Mucosa of descending colon (tissue), 3 donors: ENCODE measurements around the gene SPG7. TPM values are rescaled to one million over a fixed set of nuclear protein-coding genes. Genes with fewer than 3 reads are reported as not detected.

Source experiments
- ATAC-seq: fragments of 200-7000 bp; cut with Tn5 transposase; one replicate; pipeline ENCODE4 v1.9.1; 2020; ENCODE audit warnings: mild to moderate bottlenecking, moderate library complexity
- DNase-seq, 3 donors: peaks; one replicate each; pipeline ENCODE4 v3.0.0-alpha.2; 2020
- H3K36me3 ChIP-seq: fragments of 200-600 bp; one replicate; pipeline ENCODE4 v1.8.0; 2021; ENCODE audit warnings: low read depth, mild to moderate bottlenecking
- H3K4me1 ChIP-seq: fragments of 200-600 bp; one replicate; pipeline ENCODE4 v1.8.0; 2021; ENCODE audit warnings: low read depth, mild to moderate bottlenecking
- H3K4me3 ChIP-seq: fragments of 200-600 bp; one replicate; pipeline ENCODE4 v1.8.0; 2021; ENCODE audit warnings: mild to moderate bottlenecking
- H3K9me3 ChIP-seq: fragments of 200-600 bp; one replicate; pipeline ENCODE4 v1.8.0; 2021; ENCODE audit warnings: mild to moderate bottlenecking
- CTCF ChIP-seq: fragments of 200-600 bp; IDR thresholded peaks from one replicate; pipeline ENCODE4 v1.8.0; 2022; ENCODE audit warnings: antibody characterized with exemption, mild to moderate bottlenecking
- intact Hi-C, 2 donors: fragments of 100-400 bp; cut with DNase I in 1 of 2; cut with micrococcal nuclease in 1 of 2; formaldehyde crosslinking; loops; one replicate each; pipeline versions ENCODE4 v1.11.0 to v1.11.1; 2022; cut with DNase I, micrococcal nuclease
- total RNA-seq, 3 donors: library from RNA; stranded (reverse); fragmentation: NEBNext Ultra II Directional in 2 of 3; extraction: Animal tissue kit (Norgen Biotek cat#: 25700) in 2 of 3; gene quantifications; one replicate each; pipeline versions ENCODE4 v1.2.1 to v1.2.4, GENCODE V29; 2021 to 2023
- donor health status: DM: no; HTN: no; CAD: no; lungs with moderate emphysema.
- donor health status: DM: no; HTN: no; CAD: no.
- donor health status: DM: no; HTN: yes; CAD: no.

Gene SPG7
- total RNA-seq, 3 donors from 2014 or later: 112 to 137 (median 121) TPM

- no peaks in the 10 kb centered on the region for H3K4me1 ChIP-seq
- no peak for TF ChIP-seq CTCF
- no peak overlapping the region for H3K4me3 ChIP-seq
- ATAC-seq (no peak), DNase-seq (no peak)
- H3K36me3 ChIP-seq: peaks cover 2% of the 10 kb centered on the region
- H3K9me3 ChIP-seq: no peaks in the 10 kb centered on the region
- intact Hi-C loops: no loop called here
These were observed 14.1 kb downstream of the SPG7 start for GRCh38 chr16:89522287-89522686.

- no peaks in the 10 kb centered on the region for H3K9me3 ChIP-seq
- no peak overlapping the region for H3K4me3 ChIP-seq
- no peaks in the 10 kb centered on the region for H3K4me1 ChIP-seq
- intact Hi-C loops: no loop called here
- ATAC-seq (no peak), DNase-seq (no peak)
- TF ChIP-seq CTCF: no peak
- H3K36me3 ChIP-seq: peaks cover 2% of the 10 kb centered on the region
These were observed 15.6 kb downstream of the SPG7 start for GRCh38 chr16:89523680-89524344.

DNA sequence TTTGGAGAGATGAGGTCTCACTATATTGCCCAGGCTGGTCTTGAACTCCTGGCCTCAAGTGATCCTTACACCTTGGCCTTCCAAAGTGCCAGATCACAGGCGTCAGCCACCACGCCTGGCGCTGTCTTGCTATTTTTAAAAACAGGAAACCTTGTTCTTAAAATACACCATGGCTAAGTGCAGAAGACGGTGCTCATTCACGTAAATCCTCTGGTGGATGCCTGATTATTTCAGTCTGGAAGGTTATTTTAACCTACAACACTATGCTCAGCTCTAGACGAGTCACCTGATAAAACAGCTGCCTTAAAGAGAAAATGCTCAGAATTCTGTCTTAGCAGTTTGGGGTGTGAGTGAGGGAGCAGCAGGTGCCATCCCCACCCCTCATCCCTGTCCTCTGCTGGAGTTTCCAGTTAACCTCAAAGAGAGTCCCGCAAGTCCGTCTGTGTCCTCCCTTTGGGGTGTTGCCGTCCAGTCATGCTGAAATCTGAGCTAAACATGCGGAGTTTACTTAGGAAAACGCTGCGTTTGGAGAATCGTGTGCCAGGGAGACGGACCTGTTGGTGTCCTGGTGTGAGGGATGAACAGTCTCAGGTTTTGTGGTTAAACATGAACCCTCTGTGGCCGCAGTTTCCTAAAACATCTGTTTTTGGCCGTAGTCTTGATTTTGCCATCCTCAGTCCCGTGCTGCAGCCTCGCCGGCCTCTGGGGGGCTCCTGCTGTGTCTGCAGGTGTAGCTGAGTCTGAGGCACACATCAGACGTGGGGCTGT lies 17.1 kb downstream of the SPG7 start:
- no peak for ATAC-seq
- TF ChIP-seq CTCF: no peak
- no peaks in the 10 kb centered on the region for H3K9me3 ChIP-seq
- intact Hi-C loops: no loop called here
- H3K36me3 ChIP-seq: peaks cover 6% of the 10 kb centered on the region
- H3K4me1 ChIP-seq: no peaks in the 10 kb centered on the region
- no peak overlapping the region for H3K4me3 ChIP-seq
- DNase-seq: no peak

DNA sequence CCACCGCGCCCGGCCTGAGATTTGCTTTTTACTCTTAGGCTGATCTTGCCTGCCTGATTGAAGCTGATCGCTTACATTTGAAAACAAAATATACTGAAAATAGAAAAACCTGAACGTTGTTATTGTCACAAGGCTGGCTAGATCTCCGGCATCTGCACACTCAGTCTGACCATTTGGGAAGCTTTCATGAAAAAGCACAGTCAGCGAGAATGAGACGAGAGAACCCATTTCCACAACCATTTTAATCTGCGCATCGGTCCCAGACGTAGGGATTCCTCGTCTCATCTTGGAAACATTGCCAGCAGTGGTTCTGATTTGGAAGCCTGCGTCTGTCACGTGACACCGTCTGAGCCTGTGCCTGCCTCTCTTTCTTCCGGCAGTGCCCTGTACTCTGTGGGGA lies 20.9 kb downstream of the SPG7 start:
- Histone ChIP-seq H3K4me1 (no peaks in the 10 kb centered on the region), H3K9me3 (no peaks in the 10 kb centered on the region), H3K4me3 (no peak overlapping the region), H3K36me3 (peaks cover 3% of the 10 kb centered on the region)
- TF ChIP-seq CTCF: no peak
- no peak for ATAC-seq
- intact Hi-C loops: no loop called here
- DNase-seq: no peak

- DNase-seq (no peak), ATAC-seq (no peak)
- no peak for TF ChIP-seq CTCF
- intact Hi-C loops: no loop called here
- no peak overlapping the region for H3K4me3 ChIP-seq
- H3K9me3 ChIP-seq: no peaks in the 10 kb centered on the region
- peaks cover 3% of the 10 kb centered on the region for H3K36me3 ChIP-seq
- peaks cover 7% of the 10 kb centered on the region for H3K4me1 ChIP-seq
These were observed 22.5 kb downstream of the SPG7 start for GRCh38 chr16:89530401-89531381.
